ENCODE measurements around the gene NPC2. TPM values are rescaled to one million over a fixed set of nuclear protein-coding genes. Genes with fewer than 3 reads are reported as not detected.
A peak's percentile ranks its signal among the peaks of the same experiment; 100 is the strongest.
"Not testable (repeated sequence)": the region's sequence is repeated elsewhere in the genome, so short reads cannot be mapped to it uniquely, and the experiment has no call there.

The NPC2 gene
- total and polyA plus RNA-seq, 4 donors = 922 to 1,539 (median 1,190) TPM

DNA sequence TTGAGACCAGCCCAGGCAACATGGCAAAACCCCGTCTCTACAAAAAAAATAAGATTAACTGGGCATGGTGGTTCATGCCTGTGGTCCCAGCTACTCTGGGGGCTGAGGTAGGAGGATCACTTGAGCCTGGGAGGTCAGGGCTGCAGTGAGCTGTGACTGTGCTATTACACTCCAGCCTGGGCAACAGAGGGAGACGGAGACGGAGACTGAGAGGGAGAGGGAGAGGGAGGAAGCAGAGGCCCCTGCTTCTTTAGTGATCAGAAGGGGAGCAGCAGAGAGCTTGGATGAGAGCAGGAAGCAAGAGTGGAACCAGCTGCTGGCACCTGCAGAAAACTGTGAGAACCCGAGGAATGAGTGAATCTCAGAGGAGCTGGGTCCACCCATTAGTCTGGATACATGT is 46.4 kb upstream of the NPC2 start:
- ATAC-seq (ENCODE audit: insufficient read depth, low FRiP score) = no peak
- Histone ChIP-seq H3K36me3 (ENCODE audit: control insufficient read depth in 4 of 4, insufficient read depth in 4 of 4, low read length in 4 of 4) (peaks cover 0 to 2% (median 0%) of the 10 kb centered on the region in 4 donors), H3K4me1 (ENCODE audit: control insufficient read depth in 5 of 5, insufficient read depth in 5 of 5, low read length in 5 of 5) (peaks cover 0 to 3% (median 0%) of the 10 kb centered on the region in 5 donors), H3K9ac (ENCODE audit: insufficient read depth in 1 of 2, low read length in 2 of 2) (no peak overlapping the region), H3K27ac (ENCODE audit: low read depth in 1 of 2, low read length in 1 of 2) (no peak overlapping the region), H3K27me3 (ENCODE audit: control insufficient read depth in 3 of 3, insufficient read depth in 3 of 3, low read length in 2 of 3) (no peaks in the 10 kb centered on the region), H3K9me3 (ENCODE audit: control insufficient read depth in 4 of 4, insufficient read depth in 3 of 4, low read length in 3 of 4) (no peaks in the 10 kb centered on the region), H3K4me3 (no peak overlapping the region)
- 68 to 74% methylated on average over 4 of the region's 4 CpGs for WGBS, 2 donors
- no peak for DNase-seq
- TF ChIP-seq, protein P1, sequence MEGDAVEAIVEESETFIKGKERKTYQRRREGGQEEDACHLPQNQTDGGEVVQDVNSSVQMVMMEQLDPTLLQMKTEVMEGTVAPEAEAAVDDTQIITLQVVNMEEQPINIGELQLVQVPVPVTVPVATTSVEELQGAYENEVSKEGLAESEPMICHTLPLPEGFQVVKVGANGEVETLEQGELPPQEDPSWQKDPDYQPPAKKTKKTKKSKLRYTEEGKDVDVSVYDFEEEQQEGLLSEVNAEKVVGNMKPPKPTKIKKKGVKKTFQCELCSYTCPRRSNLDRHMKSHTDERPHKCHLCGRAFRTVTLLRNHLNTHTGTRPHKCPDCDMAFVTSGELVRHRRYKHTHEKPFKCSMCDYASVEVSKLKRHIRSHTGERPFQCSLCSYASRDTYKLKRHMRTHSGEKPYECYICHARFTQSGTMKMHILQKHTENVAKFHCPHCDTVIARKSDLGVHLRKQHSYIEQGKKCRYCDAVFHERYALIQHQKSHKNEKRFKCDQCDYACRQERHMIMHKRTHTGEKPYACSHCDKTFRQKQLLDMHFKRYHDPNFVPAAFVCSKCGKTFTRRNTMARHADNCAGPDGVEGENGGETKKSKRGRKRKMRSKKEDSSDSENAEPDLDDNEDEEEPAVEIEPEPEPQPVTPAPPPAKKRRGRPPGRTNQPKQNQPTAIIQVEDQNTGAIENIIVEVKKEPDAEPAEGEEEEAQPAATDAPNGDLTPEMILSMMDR (IDR thresholded peaks at IDR 0.05; ENCODE audit: control extremely low read depth, extremely low read depth) = no peak

DNA sequence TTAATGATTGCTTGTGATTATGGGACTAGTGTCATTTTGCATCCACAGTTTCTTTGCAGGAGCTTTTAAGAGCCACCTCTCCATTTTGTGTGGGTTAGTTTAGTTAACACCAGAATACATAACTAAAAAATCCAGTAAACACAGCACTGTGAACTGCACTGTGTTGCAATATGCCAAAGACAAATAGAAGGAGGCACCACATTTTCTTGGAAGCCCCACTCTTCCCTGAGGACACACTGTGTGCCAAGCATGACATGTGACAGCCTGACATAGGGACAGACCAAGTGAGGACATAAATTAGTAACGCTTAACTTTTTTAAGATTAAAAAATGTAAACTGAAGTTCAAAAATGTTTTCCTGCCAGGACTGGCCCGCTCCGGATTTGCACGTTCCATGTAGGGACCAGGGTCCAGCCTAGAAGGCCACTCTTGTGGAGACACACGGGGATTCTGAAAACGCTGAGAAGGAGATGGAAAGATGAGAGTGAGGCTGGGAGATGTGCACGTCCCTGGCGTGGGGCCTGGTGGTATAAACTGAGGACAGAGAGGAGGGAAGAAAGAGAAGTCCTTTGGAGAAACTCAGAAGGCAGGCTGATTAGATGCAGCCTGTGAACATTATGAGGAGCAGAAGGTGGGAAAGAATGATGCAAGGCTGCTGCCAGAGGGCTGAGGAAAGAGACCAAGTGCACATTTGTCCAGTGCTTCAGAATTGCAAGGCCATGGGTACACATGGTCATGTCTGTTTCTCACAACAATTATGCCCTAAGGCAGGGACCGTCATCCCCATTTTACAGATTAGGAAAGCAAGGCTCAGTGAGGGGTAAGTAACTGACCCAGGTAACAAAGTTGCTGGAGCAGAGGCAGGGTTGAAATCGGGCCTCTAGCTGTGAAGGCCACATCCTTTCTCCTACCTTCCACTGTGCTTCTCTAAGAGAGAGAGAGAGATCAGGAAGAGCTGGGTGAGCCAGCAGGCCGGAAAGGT is 45.6 kb upstream of the NPC2 start:
- no peak overlapping the region for H3K9ac ChIP-seq (ENCODE audit: insufficient read depth in 1 of 2, low read length in 2 of 2)
- no peak overlapping the region for H3K27ac ChIP-seq (ENCODE audit: low read depth in 1 of 2, low read length in 1 of 2)
- DNase-seq = peak in 1 of 3 donors; percentile 45
- no peaks in the 10 kb centered on the region for H3K27me3 ChIP-seq (ENCODE audit: control insufficient read depth in 3 of 3, insufficient read depth in 3 of 3, low read length in 2 of 3)
- WGBS, 2 donors = 83 to 89% methylated on average over 11 of the region's 11 CpGs
- H3K4me3 ChIP-seq = no peak overlapping the region
- no peaks in the 10 kb centered on the region for H3K9me3 ChIP-seq (ENCODE audit: control insufficient read depth in 4 of 4, insufficient read depth in 3 of 4, low read length in 3 of 4)
- peaks cover 0 to 2% (median 0%) of the 10 kb centered on the region in 4 donors for H3K36me3 ChIP-seq (ENCODE audit: control insufficient read depth in 4 of 4, insufficient read depth in 4 of 4, low read length in 4 of 4)
- TF ChIP-seq, protein P1 (IDR thresholded peaks at IDR 0.05; ENCODE audit: control extremely low read depth, extremely low read depth) = no peak
- ATAC-seq (ENCODE audit: insufficient read depth, low FRiP score) = no peak
- peaks cover 0 to 3% (median 0%) of the 10 kb centered on the region in 5 donors for H3K4me1 ChIP-seq (ENCODE audit: control insufficient read depth in 5 of 5, insufficient read depth in 5 of 5, low read length in 5 of 5)

DNA sequence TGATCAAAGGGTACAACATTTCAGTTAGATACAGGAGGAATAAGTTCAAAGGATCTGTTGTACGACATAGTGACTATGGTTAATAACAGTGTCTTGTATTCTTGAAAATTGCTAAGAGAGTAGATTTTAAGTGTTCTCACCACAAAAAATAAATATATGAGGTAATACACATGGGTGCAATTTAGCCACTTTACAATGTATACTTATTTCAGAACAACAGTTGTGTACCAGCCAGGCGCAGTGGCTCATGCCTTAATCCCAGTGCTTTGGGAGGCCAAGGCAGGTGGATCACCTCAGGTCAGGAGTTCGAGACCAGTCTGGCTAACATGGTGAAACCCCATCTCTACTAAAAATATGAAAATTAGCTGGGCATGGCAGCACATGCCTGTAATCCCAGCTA is 43.2 kb upstream of the NPC2 start:
- H3K27ac ChIP-seq (ENCODE audit: low read depth in 1 of 2, low read length in 1 of 2); H3K9ac ChIP-seq (ENCODE audit: insufficient read depth in 1 of 2, low read length in 2 of 2); ATAC-seq (ENCODE audit: insufficient read depth, low FRiP score); DNase-seq; H3K9me3 ChIP-seq (ENCODE audit: control insufficient read depth in 4 of 4, insufficient read depth in 3 of 4, low read length in 3 of 4); H3K27me3 ChIP-seq (ENCODE audit: control insufficient read depth in 3 of 3, insufficient read depth in 3 of 3, low read length in 2 of 3); H3K4me1 ChIP-seq (ENCODE audit: control insufficient read depth in 5 of 5, insufficient read depth in 5 of 5, low read length in 5 of 5); H3K36me3 ChIP-seq (ENCODE audit: control insufficient read depth in 4 of 4, insufficient read depth in 4 of 4, low read length in 4 of 4); H3K4me3 ChIP-seq: not testable (repeated sequence)
- 72 to 94% methylated on average over 3 of the region's 3 CpGs for WGBS, 2 donors

DNA sequence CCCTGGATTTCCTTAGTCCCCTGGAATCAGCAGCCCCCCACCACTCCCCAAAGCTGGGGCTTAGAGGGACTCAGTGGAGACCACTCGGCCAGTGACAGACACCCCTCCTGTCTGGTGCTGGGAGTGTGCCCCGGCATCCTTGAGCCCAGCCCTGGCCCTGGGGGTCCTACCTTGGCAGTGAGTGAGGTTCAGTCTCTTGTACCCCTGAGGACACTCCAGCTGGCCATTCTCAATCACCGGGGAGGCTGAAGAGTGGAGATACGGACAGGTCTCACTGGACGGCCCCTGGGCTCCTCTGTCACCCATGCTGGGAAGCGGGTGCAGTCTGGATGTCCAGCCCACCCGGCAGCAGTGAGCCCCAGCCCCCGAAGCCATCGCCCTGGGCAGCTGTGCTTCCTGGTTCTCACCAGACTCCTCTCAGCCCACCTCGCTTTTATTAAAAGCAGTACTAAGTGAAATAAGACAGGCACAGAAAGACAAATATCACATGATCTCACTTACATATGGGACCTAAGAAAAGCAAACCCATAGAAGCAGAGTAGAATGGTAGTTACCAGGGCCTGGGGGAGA is 42.7 kb upstream of the NPC2 start:
- no peak overlapping the region for H3K27ac ChIP-seq (ENCODE audit: low read depth in 1 of 2, low read length in 1 of 2)
- H3K9me3 ChIP-seq (ENCODE audit: control insufficient read depth in 4 of 4, insufficient read depth in 3 of 4, low read length in 3 of 4) = no peaks in the 10 kb centered on the region
- H3K36me3 ChIP-seq (ENCODE audit: control insufficient read depth in 4 of 4, insufficient read depth in 4 of 4, low read length in 4 of 4) = peaks cover 0 to 2% (median 0%) of the 10 kb centered on the region in 4 donors
- TF ChIP-seq, protein P1 (IDR thresholded peaks at IDR 0.05; ENCODE audit: control extremely low read depth, extremely low read depth) = no peak
- peaks cover 0 to 6% (median 0%) of the 10 kb centered on the region in 5 donors for H3K4me1 ChIP-seq (ENCODE audit: control insufficient read depth in 5 of 5, insufficient read depth in 5 of 5, low read length in 5 of 5)
- H3K27me3 ChIP-seq (ENCODE audit: control insufficient read depth in 3 of 3, insufficient read depth in 3 of 3, low read length in 2 of 3) = no peaks in the 10 kb centered on the region
- no peak overlapping the region for H3K9ac ChIP-seq (ENCODE audit: insufficient read depth in 1 of 2, low read length in 2 of 2)
- no peak overlapping the region for H3K4me3 ChIP-seq
- DNase-seq (no peak), ATAC-seq (ENCODE audit: insufficient read depth, low FRiP score) (no peak)
- WGBS, 2 donors = 69 to 89% methylated on average over 10 of the region's 10 CpGs
